Stimulated activated CD4-positive, alpha-beta T cell treated with anti-CD3 and anti-CD28 coated beads, Interleukin-1b, Interleukin-23, amount 100 ng/mL, for 1 hour (primary cell): ENCODE measurements around the gene DNAJC12.
"Not testable (repeated sequence)": the region's sequence is repeated elsewhere in the genome, so short reads cannot be mapped to it uniquely, and the experiment has no call there.

ENCODE experiments used
- DNase-seq, 2 donors: peaks; one replicate each; pipeline ENCODE4 v3.0.0-alpha.2; 2020; ENCODE audit warnings: low read depth in 2 of 2

Gene DNAJC12

GRCh38 chr10:67837541-67838314 is at the start of gene DNAJC12:
TSS of gene DNAJC12 (minus strand) at chr10:67838188. CDS start at chr10:67838011, 177 bp downstream.
- no peak for DNase-seq

DNA sequence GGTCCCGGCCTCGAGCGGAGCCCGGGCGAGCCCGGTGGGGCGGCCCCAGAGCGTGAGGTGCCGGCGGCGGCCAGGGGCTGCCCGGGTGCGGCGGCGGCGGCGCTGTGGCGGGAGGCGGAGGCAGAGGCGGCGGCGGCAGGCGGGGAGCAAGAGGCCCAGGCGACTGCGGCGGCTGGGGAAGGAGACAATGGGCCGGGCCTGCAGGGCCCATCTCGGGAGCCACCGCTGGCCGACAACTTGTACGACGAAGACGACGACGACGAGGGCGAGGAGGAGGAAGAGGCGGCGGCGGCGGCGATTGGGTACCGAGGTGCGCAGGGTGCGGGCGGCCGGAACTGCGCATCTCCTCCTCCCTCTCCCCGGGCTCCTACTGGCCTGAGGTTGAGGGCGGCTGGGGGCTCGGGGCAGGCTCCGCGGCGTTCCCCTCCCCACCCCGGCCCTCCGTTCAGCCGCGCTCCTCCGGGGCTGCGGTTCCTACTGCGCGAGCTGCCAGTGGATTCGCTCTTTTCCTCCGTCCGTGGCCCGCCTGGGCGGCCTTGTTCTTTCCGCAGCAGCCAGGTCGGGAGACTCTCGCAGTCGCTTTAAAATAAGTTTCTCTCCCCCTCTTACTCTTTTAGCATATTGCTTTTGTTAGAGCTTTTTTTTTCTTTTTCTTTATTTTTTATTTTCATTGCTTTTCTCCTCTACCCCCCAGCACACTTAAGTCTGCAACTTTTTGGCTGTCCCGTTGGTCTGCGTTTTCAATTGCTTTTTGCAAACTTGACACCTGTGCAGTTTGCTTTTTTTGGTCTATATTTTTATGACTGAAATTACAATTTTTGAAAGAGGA is 47.1 kb upstream of the DNAJC12 start:
- peak; percentile 32 to 51 for DNase-seq

DNA sequence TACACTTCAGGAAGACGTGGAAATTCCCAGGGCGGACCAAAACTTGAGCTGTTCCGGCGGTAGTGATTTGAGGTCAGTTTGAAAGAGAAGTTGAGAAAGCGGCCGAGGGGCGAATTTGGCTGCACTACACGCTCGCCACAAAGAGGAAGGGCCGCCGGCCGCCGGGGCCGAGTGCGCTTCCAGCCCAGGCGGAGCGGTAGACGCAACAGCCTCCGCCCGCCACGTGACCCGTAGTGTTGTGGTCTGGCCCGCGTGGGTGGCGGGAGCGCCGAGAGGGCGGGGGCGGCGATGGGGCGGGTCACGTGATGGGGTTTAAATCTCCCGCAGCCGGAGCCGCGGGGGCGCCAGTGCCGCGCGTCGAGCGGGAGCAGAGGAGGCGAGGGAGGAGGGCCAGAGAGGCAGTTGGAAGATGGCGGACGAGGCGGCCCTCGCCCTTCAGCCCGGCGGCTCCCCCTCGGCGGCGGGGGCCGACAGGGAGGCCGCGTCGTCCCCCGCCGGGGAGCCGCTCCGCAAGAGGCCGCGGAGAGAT is 46.4 kb upstream of the DNAJC12 start, which contains the start of gene SIRT1:
TSS of gene SIRT1 (plus strand) at position 344 of the 529 bp plus-strand sequence. CDS start at position 410, 66 bp downstream.
- peak; percentile 87 to 88 for DNase-seq

DNA sequence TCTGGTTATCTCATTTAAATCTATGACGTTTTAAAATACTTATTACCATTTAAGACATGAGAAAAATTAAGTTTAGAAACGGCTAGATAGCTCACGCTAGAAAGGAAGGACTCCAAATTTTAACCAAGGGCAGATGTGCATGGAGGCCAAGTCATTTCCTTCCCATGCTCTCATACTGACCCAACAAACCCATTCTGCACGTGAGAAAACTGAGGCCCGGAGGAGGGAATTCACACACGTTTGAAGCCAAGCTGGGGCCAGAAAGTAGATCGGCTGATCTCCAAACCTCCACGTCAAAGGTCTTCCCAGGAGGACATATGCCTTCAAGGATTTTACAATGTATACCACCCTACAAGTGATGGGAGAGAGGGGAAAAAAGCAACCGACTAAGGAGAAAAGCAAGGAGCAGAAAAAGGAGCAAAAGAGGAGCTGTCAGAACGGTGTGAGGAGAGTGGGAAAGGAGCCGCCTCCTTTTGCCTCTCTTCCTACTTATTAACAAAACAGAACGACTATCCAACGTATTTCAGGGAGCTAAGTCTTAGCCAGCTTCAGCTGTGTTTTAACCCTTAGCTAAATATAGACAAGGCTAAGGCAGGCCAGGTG is 45.8 kb upstream of the DNAJC12 start:
- DNase-seq = no peak

DNA sequence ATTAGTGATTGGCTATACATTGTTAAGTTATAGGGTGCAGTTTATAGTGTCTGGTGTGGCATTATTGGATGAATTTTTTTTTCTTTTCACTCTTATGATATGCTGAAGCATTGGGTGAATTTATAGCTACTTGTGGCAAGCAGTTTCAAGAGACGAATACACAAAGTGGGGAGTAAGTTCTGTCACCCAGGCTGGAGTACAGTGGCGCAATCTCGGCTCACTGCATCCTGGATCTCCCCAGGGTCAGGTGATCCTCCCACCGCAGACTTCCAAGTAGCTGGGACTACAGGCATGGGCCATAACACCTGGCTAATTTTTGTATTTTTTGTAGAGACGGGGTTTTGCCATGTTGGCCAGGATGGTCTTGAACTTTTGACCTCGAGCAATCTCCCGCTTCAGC is 40.1 kb upstream of the DNAJC12 start:
- DNase-seq = no peak

GRCh38 chr10:67877421-67877820 is 39.4 kb upstream of the DNAJC12 start:
- not testable (repeated sequence) for DNase-seq

GRCh38 chr10:67875340-67876238 is 37.6 kb upstream of the DNAJC12 start:
- no peak for DNase-seq

DNA sequence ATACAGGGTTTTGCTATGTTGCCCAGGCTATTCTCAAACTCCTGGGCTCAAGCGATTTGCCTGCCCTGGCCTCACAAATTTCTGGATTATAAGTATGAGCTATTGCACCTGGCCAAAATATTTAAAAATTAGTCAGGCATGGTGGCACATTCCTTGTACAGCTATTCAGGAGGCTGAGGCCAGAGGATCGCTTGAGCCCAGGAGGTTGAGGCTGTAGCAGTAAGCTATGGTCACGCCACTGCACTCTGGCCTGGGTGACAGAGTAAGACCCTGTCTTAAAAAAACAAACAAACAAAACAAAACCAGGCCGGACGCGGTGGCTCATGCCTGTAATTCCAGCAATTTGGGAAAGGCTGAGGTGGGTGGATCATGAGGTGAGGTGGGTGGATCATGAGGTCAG is 32.0 kb upstream of the DNAJC12 start:
- DNase-seq = no peak

- no peak for DNase-seq
These were observed 30.1 kb upstream of the DNAJC12 start for GRCh38 chr10:67868132-67868531.

DNA sequence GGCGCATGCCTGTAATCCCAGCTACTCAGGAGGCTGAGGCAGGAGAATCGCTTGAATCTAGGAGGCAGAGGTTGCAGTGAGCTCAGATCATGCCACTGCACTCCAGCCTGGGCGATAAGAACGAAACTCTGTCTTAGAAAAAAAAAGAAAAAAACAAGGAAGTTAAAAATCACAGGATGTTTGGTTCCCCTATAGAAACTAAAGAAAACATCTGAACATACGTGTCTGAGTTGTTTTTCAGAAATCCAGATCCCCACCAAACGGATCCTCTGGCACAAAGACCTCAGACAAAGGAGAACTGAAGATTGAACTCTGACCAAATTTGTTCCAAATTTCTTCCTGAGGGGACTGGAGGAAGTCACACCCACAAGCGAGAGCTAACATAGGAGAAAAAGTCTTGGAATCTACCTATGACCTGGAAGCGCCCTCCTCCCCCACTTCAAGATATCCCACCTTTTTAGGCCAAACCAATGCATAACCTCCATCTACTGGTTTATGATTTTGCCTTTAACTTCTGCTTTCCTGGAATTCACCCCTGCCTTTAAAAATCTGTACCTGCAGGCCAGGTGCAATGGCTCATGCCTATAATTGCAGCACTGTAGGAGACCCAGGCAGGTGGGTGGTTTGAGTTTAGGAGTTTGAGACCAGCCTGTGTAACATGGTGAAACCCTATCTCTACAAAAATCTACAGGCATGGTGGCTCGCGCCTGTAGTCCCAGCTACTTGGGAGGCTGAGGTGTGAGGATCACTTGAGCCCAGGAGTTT is 26.8 kb upstream of the DNAJC12 start:
- DNase-seq = no peak

- no peak for DNase-seq
These were observed 25.1 kb upstream of the DNAJC12 start for GRCh38 chr10:67863094-67863493.

GRCh38 chr10:67861750-67862432 is 23.9 kb upstream of the DNAJC12 start:
- no peak for DNase-seq

DNA sequence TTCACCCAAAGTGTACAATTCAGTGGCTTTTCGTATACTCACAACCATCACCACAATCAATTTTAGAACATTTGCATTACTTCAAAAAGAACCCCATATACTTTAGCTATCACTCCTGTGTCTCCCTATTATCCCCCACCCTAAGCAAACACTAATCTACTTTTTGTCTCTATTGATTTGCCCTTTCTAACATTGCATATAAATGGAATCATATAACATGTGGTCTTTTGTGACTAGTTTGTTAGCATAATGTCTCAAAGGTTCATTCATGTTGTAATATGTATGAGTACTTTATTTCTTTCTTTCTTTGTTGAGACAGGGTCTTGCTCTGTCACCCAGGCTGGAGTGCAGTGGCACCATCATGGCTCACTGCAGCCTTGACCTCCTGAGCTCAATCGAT is 21.0 kb upstream of the DNAJC12 start:
- no peak for DNase-seq

DNA sequence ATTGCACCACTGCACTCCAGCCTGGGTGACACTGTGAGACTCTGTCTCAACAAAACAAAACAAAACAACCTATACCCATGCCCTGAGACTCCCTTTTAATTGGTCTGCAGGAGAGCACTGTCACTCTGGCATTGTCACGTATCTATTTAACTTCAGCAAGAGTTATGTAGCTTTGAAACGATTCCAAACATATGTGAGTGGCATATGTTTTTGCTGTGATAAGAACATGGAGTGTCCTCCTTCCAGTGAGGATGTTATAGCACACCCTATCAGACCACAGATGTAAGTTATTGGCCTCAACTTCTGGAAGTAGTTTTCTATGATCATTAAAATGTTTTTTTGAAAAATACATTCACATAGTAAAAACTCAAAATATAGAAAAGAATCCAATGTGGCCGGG is 15.5 kb upstream of the DNAJC12 start:
- no peak for DNase-seq

DNA sequence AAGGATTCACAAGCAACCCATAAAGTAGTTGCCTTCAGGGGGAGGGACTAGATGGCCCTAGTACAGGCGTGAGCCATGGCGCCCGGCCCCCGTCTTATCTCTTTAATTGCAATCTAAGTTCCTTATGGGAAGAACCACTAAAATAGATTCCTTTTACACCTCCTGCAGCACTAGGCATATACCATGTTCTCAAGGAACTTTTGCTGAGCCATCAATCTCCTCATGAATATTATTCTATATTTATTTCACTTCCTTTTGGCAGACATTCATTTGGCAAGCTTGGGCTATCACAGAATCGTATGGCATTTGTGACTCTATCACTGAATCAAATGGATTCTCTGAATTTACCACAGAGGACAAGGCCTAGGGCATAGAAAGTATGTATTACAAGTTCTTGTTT is 14.8 kb upstream of the DNAJC12 start:
- DNase-seq = no peak

- no peak for DNase-seq
These were observed 13.2 kb upstream of the DNAJC12 start for GRCh38 chr10:67851186-67851585.

DNA sequence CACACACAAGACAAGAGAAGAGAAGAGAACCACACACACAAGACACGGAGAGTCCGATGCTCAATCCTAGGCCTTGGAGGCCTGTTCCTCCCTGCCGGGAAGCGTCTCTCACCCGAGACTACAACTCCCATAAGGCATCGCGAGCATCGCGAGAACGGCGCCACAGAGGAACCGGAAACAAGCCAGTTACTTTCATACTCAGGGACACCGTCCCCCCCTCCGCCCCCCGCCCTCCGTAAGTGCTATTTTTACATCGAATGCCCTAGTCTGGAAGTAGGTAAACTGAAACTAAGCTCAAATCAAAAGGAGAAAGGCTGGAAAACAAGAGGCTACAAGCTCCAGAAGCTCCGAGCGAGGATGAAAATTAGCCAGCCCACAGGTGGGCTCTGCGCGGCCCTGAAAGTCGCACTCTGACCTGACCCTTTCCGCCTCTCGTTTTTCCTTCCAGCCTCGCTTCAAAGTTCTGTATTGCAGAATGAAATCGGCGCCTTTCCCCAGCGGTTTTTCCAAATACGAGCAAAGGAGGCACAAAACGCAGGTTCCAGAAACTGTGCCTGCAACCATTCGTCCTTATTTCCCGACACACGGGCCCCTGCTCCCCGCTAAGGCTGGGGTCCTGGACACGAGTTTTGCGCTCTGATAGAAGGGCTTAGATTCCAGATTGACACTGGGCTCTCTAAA is 11.5 kb upstream of the DNAJC12 start:
- DNase-seq = peak; percentile 78 to 88

- no peak for DNase-seq
These were observed 5.3 kb upstream of the DNAJC12 start for GRCh38 chr10:67843284-67843683.

DNA sequence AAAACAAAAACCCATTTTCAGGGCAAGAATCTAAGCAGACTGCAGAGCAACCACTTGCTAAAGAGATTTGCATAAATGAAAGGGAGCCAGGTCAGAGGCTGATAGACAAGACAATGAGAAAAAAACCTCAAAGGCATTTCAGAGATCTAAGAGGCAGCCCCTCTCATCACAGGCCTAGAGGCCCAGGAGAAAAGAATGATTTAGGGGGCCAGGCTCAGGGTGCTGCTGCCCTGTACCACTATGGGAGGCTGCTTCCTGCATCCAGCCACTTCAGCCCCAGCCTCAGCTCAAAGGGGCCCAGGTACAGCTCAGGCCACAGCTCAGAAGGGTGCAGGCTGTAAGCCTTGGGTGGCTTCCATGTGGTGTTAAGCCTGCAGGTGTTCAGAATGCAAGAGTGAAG is 3.7 kb upstream of the DNAJC12 start:
- no peak for DNase-seq
